A549 (cell line): ENCODE measurements around the gene RUBCN. TPM values are rescaled to one million over a fixed set of nuclear protein-coding genes. Genes with fewer than 3 reads are reported as not detected.

Experiments used
- ATAC-seq, 2 experiments: fragments of 200-7000 bp in 1 of 2; fragments of >200 bp in 1 of 2; cut with Nextera tagmentation in 1 of 2; cut with Tn5 transposase in 1 of 2; 3 replicates each; pipeline versions ENCODE4 v1.8.0 to v1.9.1; 2018 to 2020; ENCODE audit warnings: mild to moderate bottlenecking in 1 of 2, moderate library complexity in 1 of 2
- CTCF ChIA-PET: fragments of 300-600 bp; sonication (Branson Sonifier 250); formaldehyde crosslinking; extraction: SDS; loops from one replicate; lab custom pipeline; 2021; ENCODE audit warnings: antibody characterized with exemption, inconsistent platforms; lab: Yijun Ruan, JAX
- POLR2A ChIA-PET: fragments of 350-600 bp; formaldehyde crosslinking; extraction: SDS; loops from one replicate; lab custom pipeline; 2021; ENCODE audit warnings: antibody characterized with exemption, inconsistent platforms; lab: Yijun Ruan, JAX
- DNase-seq, 2 experiments: peaks; one replicate each; pipeline versions ENCODE4 v3.0.0 to v3.0.0-alpha.2; 2011 to 2016; ENCODE audit warnings: low read depth in 1 of 2, low spot score in 1 of 2
- FAIRE-seq: peaks from 2 replicates; lab custom pipeline; 2011; peaks lifted over from hg19 to GRCh38; lab: Jason Lieb, UNC
- H3K27ac ChIP-seq, 2 experiments: fragments of >200 bp; sonication (Bioruptor Twin); formaldehyde crosslinking; 3 replicates each; pipeline ENCODE4 v1.5.1; 2016 to 2017
- H3K4me1 ChIP-seq: fragments of >200 bp; sonication (Bioruptor Twin); formaldehyde crosslinking; 3 replicates; pipeline ENCODE4 v1.6.1; 2016
- H3K4me2 ChIP-seq: fragments of >200 bp; sonication (Bioruptor Twin); formaldehyde crosslinking; 3 replicates; pipeline ENCODE4 v1.6.1; 2016
- H3K4me3 ChIP-seq: fragments of >200 bp; sonication (Bioruptor Twin); formaldehyde crosslinking; 3 replicates; pipeline ENCODE4 v1.5.1; 2016
- H3K9me3 ChIP-seq: fragments of >200 bp; sonication (Bioruptor Twin); formaldehyde crosslinking; 3 replicates; pipeline ENCODE4 v1.6.1; 2016
- BCL3 ChIP-seq: fragments of >200 bp; sonication (Bioruptor Twin); formaldehyde crosslinking; IDR thresholded peaks from 3 replicates; pipeline ENCODE4 v1.6.1; 2016
- CBX2 ChIP-seq: fragments of 200-600 bp; sonication (generic); IDR thresholded peaks from 2 replicates; pipeline ENCODE4 v1.6.1; 2016; ENCODE audit warnings: low read depth, mild to moderate bottlenecking, borderline replicate concordance
- CEBPB ChIP-seq, 2 experiments: fragments of >200 bp in 1 of 2; sonication (Bioruptor Twin) in 1 of 2; formaldehyde crosslinking in 1 of 2; IDR thresholded peaks; 2 replicates each; pipeline ENCODE4 v1.6.1; 2012 to 2016
- E2F6 ChIP-seq: IDR thresholded peaks from 2 replicates; pipeline ENCODE4 v1.6.1; 2012; ENCODE audit warnings: low read depth, borderline replicate concordance
- EHMT2 ChIP-seq: fragments of 200-600 bp; sonication (generic); IDR thresholded peaks from 2 replicates; pipeline ENCODE4 v1.6.1; 2016; ENCODE audit warnings: antibody characterized with exemption, low read depth, mild to moderate bottlenecking, moderate library complexity
- ELK1 ChIP-seq: fragments of 150-350 bp; IDR thresholded peaks from 2 replicates; pipeline ENCODE4 v1.6.1; 2014; ENCODE audit warnings: low read depth, mild to moderate bottlenecking, low read length
- ESRRA ChIP-seq: fragments of 150-350 bp; IDR thresholded peaks from 2 replicates; pipeline ENCODE4 v1.6.1; 2014; ENCODE audit warnings: mild to moderate bottlenecking, low read length, borderline replicate concordance
- GATA3 ChIP-seq: IDR thresholded peaks from 2 replicates; pipeline ENCODE4 v1.6.1; 2012; ENCODE audit warnings: borderline replicate concordance
- HDAC2 ChIP-seq: fragments of 200-600 bp; sonication (generic); IDR thresholded peaks from 2 replicates; pipeline ENCODE4 v1.6.1; 2016
- HES2 ChIP-seq: fragments of >200 bp; sonication (Bioruptor Twin); formaldehyde crosslinking; IDR thresholded peaks from 2 replicates; pipeline ENCODE4 v1.6.1; 2016
- HMGXB4 ChIP-seq: fragments of 250-450 bp; sonication (Bioruptor Pico); IDR thresholded peaks from 2 replicates; pipeline ENCODE4 v1.5.0; 2021; ENCODE audit warnings: mild to moderate bottlenecking, moderate library complexity, borderline replicate concordance
- JUN ChIP-seq, 2 experiments: fragments of >200 bp; sonication (Bioruptor Twin); formaldehyde crosslinking; IDR thresholded peaks; 2 replicates in 1 of 2; 3 replicates in 1 of 2; pipeline ENCODE4 v1.6.1; 2016 to 2017
- KDM5A ChIP-seq: fragments of 200-600 bp; sonication (generic); IDR thresholded peaks from 2 replicates; pipeline ENCODE4 v1.6.1; 2016; ENCODE audit warnings: antibody characterized with exemption, mild to moderate bottlenecking
- MAX ChIP-seq: IDR thresholded peaks from 2 replicates; pipeline ENCODE4 v1.6.1; 2012
- NR3C1 ChIP-seq: fragments of >200 bp; sonication (Bioruptor Twin); formaldehyde crosslinking; IDR thresholded peaks from 3 replicates; pipeline ENCODE4 v1.6.1; 2017
- PBX3 ChIP-seq: IDR thresholded peaks from 2 replicates; pipeline ENCODE4 v1.6.1; 2012
- PHF8 ChIP-seq: fragments of 200-600 bp; sonication (generic); IDR thresholded peaks from 2 replicates; pipeline ENCODE4 v1.6.1; 2016; ENCODE audit warnings: low read depth, mild to moderate bottlenecking, antibody characterized with exemption, moderate library complexity, borderline replicate concordance
- POLR2A ChIP-seq: IDR thresholded peaks from 2 replicates; pipeline ENCODE4 v1.6.1; 2012; ENCODE audit warnings: mild to moderate bottlenecking, low read length
- RARB ChIP-seq: fragments of 250-450 bp; sonication (Bioruptor Pico); IDR thresholded peaks from 2 replicates; pipeline ENCODE4 v1.8.0; 2021; ENCODE audit warnings: mild to moderate bottlenecking, moderate library complexity
- RCOR1 ChIP-seq: fragments of 150-350 bp; IDR thresholded peaks from 2 replicates; pipeline ENCODE4 v1.6.1; 2014; ENCODE audit warnings: antibody characterized with exemption, low read length, low read depth
- RFX5 ChIP-seq: fragments of 450-650 bp; IDR thresholded peaks from 2 replicates; pipeline ENCODE4 v1.7.1; 2014; ENCODE audit warnings: antibody characterized with exemption, mild to moderate bottlenecking, moderate library complexity
- SREBF2 ChIP-seq: fragments of 450-650 bp; IDR thresholded peaks from 2 replicates; pipeline ENCODE4 v1.6.1; 2014; ENCODE audit warnings: mild to moderate bottlenecking, moderate library complexity
- TFCP2L1 ChIP-seq: fragments of 250-450 bp; sonication (Bioruptor Pico); IDR thresholded peaks from 2 replicates; pipeline ENCODE4 v1.5.0; 2021; ENCODE audit warnings: mild to moderate bottlenecking
- WGBS: methylation state at CpG from one replicate; pipeline ENCODE4 v1.1.6; 2017; ENCODE audit errors: missing lambda C conversion rate; 5-methylcytosine and 5-hydroxymethylcytosine counted together
- polyA minus RNA-seq: library from RNA; depleted of rRNA, polyadenylated mRNA; stranded (reverse); fragments of >200 nt; gene quantifications from 2 replicates; pipeline ENCODE4 v1.2.3, GENCODE V29; 2011; rRNA and poly(A)+ RNA removed
- polyA plus RNA-seq, 4 experiments: library from polyadenylated mRNA; depleted of rRNA in 3 of 4; stranded (reverse); fragments of >200 nt; fragmentation: RNase III in 1 of 4; extraction: RNeasy Plus Mini Kit Qiagen cat#74134 plus additional on column Dnase treatment in 1 of 4; gene quantifications; 2 replicates in 3 of 4; 3 replicates in 1 of 4; pipeline ENCODE4 v1.2.3, GENCODE V29; 2011 to 2017

Gene RUBCN
- 8.0 and 8.2 TPM in 2 replicates for polyA plus RNA-seq (2011; rRNA removed)
- 5.3 and 8.0 TPM in 2 replicates for polyA plus RNA-seq (2012; cell fraction: cytosol; rRNA removed)
- 11.5 and 15.4 TPM in 2 replicates for polyA plus RNA-seq (2012; cell fraction: nucleus; rRNA removed)
- 5.7 to 6.5 TPM (median 6.1 TPM) in 3 replicates for polyA plus RNA-seq (2017; fragmentation: RNase III; extraction: RNeasy Plus Mini Kit Qiagen cat#74134 plus additional on column Dnase treatment)
- polyA minus RNA-seq, result 13.2 and 16.6 TPM in 2 replicates

GRCh38 chr3:197736491-197737318 lies at the start of gene RUBCN:
Gene RUBCN (minus strand): TSS chr3:197736904. CDS start chr3:197736719, 185 bp downstream.
- ATAC-seq (peak; percentile 99 to 100), DNase-seq (peak; percentile 79 to 94), FAIRE-seq (no peak)
- CTCF ChIA-PET, result interaction anchor here (1.5 kb wide), 1 partner anchor 31 kb away, joined by 3 read pairs; no protein-coding TSS in a partner anchor
- Histone ChIP-seq H3K27ac (peak within 1 kb of the TSS; percentile 84 to 92), H3K4me1 (peaks cover 9% of the 10 kb centered on the region; the same call in 1 of the 3 replicates), H3K9me3 (no peaks in the 10 kb centered on the region), H3K4me3 (peak within 1 kb of the TSS; percentile 81), H3K4me2 (peak within 1 kb of the TSS; percentile 99)
- POLR2A ChIA-PET, result interaction anchor here (0.7 to 1.0 kb wide), 2 partner anchors 8 to 13 kb away, joined by 3 read pairs; partner anchors contain the start of gene FYTTD1
- TF ChIP-seq CBX2 (no peak), EHMT2 (no peak), PHF8 (0 out of 2 replicates have a peak, but pooled peaks have one; percentile 27), HMGXB4 (CRISPR knock-in tag) (no peak), E2F6 (peak; percentile 83; the same call in 1 of the 2 replicates), ESRRA (no peak), HES2 (no peak), ELK1 (no peak), HDAC2 (no peak), BCL3 (peak; percentile 33; the same call in 1 of the 3 replicates), NR3C1 (no peak), RFX5 (peak; percentile 76), POLR2A (peak; percentile 30), GATA3 (no peak), JUN (IDR thresholded peaks at IDR 0.05) (no peak; a peak in 1 of 5 replicates), RARB (no peak), MAX (peak; percentile 34; the same call in 1 of the 2 replicates)
- WGBS, result no CpG with 5 or more reads among the region's 92 CpGs

- no peaks in the 10 kb centered on the region for H3K9me3 ChIP-seq
- POLR2A ChIA-PET, result no interaction called here
Measured at GRCh38 chr3:197784019-197784585, 47.4 kb upstream of the RUBCN start.

More at GRCh38 chr3:197784019-197784585, 47.4 kb upstream of the RUBCN start:
- H3K27ac ChIP-seq, result no peak overlapping the region
- WGBS, result 85% methylated on average over 7 of the region's 7 CpGs
- FAIRE-seq (no peak), ATAC-seq (no peak), DNase-seq (no peak)
- H3K4me1 ChIP-seq, result no peaks in the 10 kb centered on the region
- H3K4me2 ChIP-seq, result no peak overlapping the region
- CTCF ChIA-PET, result interaction anchor here (1.0 to 1.2 kb wide), 2 partner anchors 12 to 18 kb away, joined by 3 to 4 read pairs; no protein-coding TSS in a partner anchor
- no peak overlapping the region for H3K4me3 ChIP-seq
- no peak for TF ChIP-seq KDM5A
- TF ChIP-seq PBX3, result no peak
- TF ChIP-seq CEBPB (IDR thresholded peaks at IDR 0.05), result no peak
- no peak for TF ChIP-seq SREBF2
- TF ChIP-seq TFCP2L1, result no peak
- no peak for TF ChIP-seq RCOR1
